Activated effector memory CD4-positive, alpha-beta T cell treated with Interleukin-2 at 50 U/mL for 16 hours (primary cell): ENCODE measurements around the gene ALK.

ENCODE experiments used
- DNase-seq: peaks from one replicate; pipeline ENCODE4 v3.0.0-alpha.2; 2020

Gene ALK

DNA sequence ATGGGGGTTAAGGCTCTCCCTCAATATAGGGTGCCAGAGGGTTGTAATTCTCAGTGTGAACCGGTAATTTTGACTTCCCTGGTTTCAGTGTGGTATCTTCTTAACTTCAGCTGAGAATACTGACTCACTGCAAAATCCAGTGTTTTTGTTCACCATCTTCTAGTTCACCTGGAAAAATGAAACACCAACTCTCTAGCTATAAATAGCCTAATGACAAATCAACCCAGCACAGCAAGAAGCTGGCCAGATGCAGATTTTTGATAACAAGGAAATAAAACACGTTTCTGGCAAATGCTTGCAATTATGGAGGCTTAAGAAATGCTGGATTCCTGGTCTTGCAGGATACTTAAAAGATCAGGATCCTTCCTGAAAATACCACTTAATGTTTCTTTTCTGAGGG lies 613.9 kb downstream of the ALK start:
- DNase-seq: no peak

DNA sequence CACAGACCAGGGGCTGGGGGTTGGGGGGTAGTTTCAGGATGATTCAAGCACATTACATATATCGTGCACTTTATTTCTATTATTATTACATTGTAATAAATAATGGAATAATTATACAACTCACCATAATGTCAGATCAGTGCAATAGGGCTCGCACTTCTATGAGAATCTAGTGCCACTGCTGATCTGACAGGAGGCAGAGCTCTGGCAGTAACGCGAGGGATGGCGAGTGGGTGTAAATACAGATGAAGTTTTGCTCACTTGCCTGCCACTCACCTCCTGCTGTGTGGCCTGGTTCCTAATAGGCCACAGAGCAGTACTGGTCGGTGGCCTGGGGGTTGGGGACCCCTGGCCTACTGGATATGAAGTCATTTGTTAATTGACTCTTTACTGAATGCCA lies 615.6 kb downstream of the ALK start:
- no peak for DNase-seq

DNA sequence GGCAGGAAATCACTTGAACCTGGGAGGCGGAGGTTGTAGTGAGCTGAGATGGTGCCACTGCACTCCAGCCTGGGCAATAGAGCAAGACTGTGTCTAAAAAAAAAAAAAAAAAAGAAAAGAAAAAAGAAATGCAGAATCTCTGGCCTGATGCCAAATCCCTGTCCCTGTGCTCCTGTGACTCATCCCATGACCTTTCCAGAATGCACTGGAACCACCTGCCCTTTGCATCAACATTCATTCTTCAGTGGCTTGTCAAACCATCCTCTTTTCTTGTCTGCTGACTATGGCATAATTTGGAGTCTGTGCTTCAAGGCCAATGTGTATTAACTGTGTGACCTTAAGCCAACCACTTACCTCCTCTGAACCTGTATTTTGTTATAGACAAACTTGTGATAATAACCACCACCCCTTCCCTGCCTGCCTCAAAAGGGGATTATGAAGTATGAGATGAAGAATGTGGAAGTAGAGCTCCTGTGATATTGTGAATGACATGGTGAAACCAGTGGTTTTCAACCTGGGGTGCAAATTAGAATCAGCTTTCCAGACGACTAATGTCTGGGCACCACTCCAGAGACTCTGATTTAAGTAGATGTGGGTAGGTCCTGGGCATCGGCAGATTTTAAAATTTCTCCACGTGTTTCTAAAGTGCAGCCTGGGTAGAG lies 616.9 kb downstream of the ALK start:
- no peak for DNase-seq

DNA sequence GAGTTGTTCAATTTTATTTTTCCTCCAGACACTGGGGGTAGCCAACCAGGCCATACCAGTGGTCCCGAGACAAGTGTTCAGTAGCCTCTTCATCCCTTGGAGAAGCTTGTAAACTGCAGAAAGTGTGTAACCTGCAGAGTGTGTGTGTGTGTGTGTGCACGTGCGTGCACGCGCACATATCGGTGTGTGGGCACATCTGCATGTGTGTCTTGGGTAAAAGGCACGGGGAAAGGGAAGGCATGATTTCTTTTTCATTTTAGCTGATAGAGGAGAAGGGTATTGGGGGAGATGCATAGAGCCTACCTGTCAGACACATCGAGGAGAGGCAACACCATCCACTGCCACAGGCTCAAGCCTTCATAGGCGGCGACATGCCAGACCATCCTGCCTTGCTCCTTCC lies 624.8 kb downstream of the ALK start:
- no peak for DNase-seq

DNA sequence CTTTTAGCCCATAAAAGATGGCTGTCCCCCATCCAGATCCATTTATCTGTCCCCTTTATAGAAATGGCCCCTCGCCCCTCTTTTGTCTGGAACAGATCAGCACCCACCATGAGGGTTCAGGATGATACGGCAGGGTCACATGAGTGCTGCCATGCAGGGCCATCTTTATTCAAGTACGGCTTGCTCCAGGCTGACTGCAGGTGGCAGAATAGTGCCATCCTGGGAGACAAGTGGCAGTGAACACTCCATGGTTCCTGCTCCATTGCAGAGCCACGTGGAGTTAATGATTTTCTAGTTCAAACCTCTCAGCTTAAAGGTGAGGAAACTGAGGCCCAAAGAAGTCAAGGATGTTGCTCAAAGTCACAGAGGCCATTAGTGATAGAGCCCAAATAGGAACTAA lies 625.5 kb downstream of the ALK start:
- DNase-seq: no peak

DNA sequence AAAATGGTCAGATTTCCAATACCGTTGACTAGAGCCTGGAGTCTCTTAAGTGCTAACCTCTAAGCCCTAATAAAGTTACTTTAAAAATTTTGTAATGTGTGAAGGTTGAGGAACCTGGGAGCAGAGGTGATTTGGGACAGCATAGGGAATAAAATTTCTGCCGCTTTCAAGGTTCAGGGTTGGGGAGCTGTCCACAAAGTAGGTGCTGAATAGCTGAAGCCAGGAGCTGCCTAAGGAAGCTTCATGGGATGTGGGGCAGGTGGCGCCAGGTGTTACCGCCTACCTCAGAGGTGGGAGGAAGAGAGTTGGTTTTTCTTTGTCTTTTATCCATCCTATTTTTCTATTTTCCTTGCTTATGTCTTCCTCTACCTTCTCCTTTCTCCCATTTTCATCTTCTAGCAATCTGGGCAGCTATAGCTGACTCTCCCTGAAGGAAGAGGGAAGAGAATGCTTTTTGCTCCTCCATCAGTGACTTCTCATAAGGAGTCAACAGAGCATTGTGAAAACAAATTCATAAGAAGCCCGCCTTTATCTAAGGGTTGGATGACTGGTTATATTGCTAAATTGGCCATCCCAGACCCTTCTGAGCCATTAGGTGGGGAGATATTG lies 627.5 kb downstream of the ALK start:
- no peak for DNase-seq

DNA sequence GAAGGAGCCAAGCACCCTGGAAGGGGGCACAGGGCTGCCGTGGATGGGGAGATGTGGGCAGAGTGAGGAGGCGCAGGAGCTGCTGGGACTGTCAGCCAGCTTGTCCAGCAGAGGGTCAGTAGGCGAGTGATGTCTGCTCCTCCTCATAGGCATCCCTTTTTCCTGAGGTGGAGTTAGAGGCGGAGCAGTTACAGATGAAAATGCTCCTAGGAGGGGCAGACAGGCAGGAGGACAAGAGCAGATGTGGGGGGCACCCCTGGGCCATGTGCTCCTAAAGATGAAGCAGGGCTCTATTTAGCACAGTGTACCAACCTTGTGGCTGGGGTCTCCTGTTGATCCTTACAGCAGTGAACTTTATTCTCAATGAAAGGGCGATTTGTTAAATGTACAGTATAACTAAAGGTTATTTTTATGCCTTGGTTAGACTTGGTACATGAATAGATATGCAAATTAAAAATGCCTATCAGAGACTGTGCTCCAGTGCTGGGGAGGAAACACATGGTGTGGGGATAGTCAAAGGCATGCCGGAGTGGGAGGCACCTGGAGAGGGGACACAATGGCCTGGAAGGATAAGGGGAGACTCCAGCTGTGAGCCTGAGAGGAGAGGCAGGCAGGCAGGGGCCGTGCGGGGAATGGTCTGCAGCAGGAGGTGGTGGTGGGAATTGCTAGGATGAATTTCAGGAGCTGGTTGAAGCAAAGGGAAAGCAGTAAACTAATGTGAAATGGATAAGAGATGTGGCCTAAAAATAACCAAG lies 630.9 kb downstream of the ALK start:
- DNase-seq: no peak

DNA sequence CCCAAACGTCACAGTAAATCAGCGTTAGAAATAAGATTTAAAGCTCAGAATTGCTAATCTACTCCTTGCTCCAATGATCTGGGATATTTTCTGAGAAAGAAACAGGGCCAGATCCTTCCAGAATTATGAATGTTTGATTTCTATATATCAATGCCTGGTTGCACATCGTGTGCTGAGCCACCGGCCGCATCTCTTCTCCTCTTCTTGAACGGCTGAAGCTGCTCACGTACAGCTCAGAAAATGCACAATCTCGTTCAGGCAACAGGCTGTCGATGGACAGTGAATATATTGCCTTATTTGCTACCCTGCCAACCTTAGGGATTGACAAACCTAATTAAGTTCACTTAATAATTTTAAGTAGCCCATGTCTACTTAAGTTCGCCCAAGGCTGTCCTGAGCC lies 636.7 kb downstream of the ALK start:
- DNase-seq: no peak

DNA sequence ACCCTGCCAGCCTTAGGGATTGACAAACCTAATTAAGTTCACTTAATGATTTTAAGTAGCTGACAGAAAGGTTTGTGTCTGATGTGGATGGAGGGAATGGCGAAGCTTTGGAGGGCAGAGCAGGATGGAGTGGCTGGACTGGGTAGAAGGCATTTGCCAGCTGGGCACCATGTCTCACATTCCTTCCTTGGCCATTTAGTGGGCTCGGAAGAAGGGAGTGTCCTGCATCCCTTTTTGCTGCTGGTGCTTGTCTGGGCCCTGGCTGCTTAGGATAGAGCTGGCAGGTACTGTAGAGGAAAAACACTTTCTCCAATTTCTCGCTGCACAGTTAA lies 639.5 kb downstream of the ALK start:
- no peak for DNase-seq

DNA sequence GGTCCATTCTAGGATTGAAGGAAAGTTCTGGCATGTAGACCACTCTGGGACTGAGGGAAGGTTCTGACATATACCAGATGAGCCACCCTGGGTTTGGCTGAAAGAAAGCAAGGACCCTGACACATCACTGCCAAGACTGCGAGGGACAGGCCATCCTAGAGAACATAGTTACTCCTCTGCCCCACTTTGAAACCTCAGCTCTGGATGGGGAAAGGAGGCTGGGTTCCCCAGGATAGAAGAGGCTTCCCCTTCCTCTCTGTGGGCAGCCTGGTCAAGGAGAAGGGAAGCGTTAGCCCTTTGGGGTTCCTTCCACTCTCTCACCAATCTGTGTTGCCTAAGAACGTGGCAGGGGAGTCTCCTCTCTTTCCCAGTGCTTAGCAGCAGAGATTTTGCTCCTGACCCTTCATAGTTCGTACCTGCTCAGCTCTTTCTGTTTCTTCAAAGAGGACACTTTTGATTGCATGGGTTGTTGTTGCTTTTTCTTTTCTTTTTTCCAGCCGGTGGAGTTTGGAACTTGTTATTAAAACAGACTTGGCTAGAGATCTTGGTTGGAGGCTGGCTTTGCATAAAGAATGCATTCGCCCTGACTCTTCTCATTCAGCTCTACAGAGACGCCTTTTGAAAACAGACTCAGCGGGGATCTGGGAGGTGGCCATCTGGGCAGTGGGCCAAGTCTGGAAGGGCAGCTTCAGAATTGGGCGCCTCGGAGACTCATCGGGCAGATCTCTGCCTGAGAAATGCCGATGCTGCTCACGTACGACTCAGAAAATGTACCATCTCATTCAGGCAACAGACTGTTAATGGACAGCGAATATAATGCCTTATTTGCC lies 640.1 kb downstream of the ALK start:
- no peak for DNase-seq

DNA sequence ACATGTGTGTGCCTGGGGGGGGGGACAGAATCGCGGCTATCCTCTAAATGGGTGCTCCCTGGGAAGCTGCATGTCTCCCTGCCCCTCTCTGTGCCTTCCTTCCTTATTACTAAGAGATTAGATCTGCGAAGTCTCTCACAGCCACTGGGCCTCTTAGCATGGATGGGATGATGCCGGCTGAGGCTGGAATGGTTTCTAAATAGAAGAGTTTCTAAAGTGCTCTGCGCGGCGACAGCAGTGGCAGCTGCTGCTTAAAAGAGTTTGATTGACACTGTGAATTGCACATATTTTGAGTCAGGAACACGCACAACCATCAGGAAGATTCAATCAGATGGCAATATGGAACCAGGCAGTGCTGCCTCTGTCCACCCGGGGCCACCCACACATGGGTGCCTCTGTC lies 642.4 kb downstream of the ALK start:
- no peak for DNase-seq

DNA sequence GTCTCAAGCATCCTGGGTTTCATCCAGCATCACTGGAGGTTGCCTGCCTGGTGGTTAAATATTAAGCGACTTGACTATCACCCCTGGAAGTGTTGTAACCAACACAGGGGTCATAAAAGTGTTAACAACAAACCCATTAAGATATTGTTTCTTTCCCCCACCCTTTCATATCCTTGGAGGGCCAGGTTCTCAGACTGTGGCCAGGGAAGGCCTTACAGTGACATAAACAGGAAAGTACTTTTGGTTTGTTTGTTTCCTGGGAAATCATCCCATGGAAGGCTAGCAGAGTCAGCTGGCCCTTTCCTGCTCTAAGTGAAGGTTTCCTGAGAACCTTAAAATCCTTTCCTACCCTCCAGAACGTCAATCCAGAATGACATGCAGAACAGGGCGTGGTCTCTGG lies 645.2 kb downstream of the ALK start:
- no peak for DNase-seq

DNA sequence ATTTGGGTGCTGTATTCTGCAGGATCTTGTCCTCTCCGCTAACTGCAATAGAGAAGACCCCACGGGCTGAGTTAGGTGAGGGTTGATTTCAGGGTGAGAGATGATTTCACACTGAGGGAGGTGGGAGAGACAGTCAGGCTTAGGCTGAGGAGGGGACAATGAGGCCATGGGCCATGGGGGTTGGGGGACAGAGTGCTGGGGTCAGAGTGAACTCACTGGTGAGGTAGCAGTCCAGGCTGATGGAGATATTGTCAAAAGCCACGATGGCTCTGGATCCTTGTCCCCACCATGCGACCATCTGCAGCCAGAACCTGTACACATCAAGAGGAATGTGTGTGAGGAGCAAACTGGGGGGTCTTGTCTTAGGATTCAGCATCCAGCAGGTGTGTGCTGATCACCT lies 646.2 kb downstream of the ALK start:
- no peak for DNase-seq

DNA sequence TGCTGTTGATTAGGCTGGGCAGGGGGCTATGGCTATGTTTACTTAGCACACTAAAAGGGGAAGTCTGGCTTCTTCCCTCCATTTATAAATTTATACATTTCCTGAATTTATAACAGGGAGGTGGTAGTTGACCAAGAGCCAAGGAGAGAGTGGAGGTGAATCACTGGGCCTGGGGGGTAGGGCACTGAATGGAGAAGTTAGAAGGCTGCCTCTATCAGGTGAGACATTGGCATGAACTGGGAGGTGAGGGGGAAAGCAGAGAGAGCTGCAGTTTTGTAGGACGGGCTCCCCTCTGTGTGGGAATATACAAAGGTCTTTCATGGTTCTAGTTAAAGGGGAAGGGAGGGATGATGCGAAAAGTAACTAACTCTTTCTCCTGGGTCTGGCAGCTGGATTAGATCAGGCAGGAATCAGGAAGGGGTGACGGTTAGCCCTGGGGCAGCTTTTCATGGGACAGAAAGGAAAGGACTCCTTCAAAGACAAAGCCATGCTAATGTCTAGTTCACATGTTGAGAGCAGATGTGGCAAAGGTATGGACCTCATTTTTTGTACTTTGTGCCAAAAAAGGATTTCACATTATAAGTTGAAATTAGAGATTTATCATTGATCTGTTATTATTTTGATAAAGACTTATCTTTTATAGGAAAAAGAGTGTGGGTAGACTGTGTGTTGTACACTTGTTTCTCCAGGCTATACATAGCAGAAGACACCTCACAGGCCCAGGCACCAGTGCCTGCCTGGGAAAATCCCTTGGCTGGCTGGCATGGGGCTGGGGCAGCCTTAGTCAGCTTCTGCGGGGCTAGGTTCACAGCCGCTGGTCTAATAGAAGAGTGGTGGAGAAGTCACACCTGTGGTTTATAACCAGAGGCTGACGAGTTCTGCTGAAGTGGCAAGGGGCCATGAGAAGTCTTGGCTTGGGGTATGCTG lies 647.4 kb downstream of the ALK start:
- no peak for DNase-seq

DNA sequence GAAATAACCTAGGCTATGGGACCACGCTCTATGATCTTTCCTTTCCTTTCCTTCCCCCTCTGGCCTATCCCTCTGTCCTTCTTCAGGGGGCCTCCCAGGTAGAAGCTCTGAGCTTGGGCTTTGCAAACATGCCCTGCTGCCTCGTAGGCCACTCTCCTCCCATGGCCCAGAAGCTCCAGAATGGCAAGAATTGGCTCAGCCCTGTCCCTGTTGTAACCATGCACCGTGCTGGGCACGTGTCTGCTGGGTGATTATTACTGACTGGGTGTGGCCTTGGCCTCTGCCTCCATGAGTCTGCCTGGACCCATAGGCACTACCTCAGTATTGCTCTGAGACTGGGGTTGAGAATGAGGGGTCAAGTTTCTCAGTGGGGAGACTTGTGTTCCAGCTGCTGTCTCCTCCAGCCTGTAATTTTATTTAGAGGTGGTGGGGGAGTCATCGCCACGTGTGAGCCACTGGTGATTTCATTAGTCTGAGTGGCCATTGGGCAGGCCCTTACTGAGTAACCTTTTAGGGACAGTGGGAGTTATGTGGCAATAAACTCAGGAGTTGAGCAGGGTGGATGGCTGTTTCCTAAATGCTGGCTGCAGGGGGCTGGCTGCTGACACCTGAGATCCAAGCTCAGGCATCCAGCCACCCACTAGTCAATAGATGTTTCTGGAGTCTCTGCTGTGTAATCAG lies 648.2 kb downstream of the ALK start:
- DNase-seq: no peak

DNA sequence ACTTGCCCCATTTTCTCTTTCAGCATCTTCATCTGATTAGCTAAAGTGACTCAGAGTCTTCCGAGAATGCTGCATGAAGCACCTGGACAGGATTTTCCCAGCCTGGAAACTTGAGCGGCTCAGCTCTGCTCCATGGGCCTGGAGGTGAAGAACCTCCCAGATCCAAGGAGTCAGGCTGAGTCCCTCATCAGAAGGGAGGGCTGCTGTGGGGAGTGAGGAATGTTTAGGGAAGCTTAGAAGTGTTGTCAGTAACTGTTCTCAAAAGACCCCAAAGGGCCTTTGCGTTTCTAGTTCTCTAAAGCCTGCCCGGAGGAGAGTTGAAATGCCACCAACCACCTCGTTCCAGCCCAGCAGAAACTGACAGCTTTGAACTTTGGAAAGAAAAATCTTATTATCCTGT lies 649.1 kb downstream of the ALK start:
- no peak for DNase-seq

DNA sequence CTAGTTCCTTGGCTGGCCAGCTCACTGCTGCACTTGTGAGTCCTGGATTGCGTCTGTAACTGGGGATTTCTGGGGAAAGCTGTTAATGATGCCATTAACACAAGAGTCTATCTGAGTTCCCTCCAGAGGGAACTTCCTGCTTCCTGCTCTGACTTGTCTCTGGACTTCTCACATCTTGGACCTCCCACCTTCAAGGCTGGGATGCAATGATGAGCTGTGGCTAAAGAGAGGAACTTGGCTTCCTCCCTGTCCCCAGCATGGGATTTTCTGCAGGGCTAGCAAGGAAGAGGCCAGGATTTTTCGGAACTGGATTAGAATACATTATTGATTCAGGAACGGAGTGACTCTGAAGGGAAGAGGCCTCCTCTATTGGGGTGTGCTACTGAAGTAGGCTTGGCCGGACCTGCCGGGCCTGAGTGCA lies 650.7 kb downstream of the ALK start:
- DNase-seq: no peak

DNA sequence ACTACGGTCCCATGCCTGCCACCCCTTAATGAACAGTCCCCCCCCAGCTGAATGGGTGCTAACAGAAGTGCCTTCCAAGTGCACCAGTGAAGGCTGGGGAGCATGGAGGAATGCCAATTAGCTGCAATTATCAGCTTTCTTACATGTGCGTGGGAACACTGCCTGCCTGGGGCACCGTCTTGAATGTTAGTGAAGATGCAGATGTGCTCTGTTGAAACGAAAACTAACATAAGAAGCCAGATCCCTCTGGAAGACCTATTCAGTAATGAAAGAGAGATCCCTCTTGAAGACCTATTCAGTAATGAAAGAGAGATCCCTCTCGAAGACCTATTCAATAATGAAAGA lies 651.6 kb downstream of the ALK start:
- no peak for DNase-seq

DNA sequence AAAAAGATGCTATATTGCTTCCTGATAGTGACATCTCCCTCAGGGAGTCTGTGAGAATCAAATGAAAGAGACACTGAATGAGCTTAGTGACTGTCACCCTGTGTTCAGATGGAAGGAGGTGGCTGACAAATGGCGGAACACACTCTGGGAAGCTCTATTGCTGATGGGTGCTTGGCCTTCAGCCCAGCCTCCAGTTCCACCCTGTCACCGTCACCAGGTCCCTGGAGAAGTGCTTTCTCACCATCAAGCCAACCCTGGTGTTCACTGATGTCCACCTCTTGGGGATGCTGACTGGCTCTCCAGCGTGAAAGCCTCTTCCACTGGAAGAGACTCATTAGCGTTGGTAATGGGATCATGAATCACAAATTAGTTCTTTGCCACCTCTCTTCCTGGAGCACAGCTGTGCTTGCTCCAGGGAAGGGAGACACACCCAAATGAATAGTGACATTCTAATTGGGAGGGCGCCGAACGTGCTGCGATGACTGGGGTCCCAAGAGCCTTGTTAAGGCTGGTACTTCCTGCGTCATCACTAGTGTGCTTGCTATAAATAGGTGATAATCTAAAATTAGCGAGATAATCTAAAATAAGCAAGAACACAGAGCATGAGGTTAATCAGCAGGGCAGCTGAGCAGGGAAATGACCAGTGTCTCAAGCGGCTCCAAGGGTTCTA lies 652.2 kb downstream of the ALK start:
- DNase-seq: no peak

DNA sequence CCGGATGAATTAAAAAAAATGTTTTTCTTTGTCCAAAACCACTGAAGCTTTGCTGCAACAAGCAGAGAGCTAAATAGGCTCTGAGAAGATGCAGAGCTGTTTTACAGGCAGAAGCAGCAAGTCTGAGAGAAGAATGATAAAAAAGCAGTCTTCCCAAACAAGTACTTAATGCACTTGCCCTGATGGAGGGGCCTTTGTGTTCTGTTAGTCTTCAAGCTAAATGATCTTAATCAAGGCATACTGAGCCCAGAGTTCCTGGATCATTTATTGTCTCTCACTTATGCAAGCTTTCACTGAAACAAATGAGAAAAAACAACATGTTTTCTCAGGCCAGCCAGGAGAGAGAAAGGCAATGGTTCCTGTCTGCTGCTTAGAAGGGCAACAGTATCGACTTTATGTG lies 653.7 kb downstream of the ALK start:
- no peak for DNase-seq

DNA sequence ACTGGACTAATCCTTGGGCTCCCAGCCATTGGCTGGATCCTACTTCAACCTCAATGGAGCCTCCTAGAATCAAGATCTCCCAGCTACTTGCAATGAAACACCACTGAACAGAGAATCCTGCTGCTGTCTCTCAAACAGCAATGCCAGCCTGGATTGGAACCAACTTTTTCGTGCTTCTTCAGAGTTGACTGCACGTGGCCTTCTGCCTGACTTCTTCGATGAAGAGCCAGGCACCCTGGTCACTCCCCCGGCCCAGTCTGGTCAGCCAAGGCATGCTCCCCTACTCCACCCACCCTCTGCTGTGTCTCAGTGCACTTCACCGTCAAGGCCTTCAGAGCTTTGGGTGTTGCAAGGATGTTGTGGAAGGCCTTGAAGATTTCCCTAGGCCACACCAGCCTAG lies 657.5 kb downstream of the ALK start:
- no peak for DNase-seq
